Caco-2 (cell line): Measurements from ENCODE around the gene TRAF2. TPM values are rescaled to one million over a fixed set of nuclear protein-coding genes. Genes with fewer than 3 reads are reported as not detected.
"Not testable (repeated sequence)": the region's sequence is repeated elsewhere in the genome, so short reads cannot be mapped to it uniquely, and the experiment has no call there.

Experiments
- BruUV-seq: library from RNA; stranded (reverse); fragments of 400-500 nt; replicated peaks from 2 replicates; lab custom pipeline; 2021; lab: Mats Ljungman, UMichigan
- CTCF ChIA-PET: fragments of 300-600 bp; sonication (Branson Sonifier 250); formaldehyde crosslinking; loops from one replicate; lab custom pipeline; 2022; ENCODE audit warnings: antibody characterized with exemption; lab: Charles Lee
- POLR2A ChIA-PET: fragments of 300-600 bp; sonication (Branson Sonifier 250); formaldehyde crosslinking; loops from one replicate; lab custom pipeline; 2022; ENCODE audit warnings: antibody characterized with exemption; lab: Charles Lee
- DNase-seq, 2 experiments: peaks; one replicate each; pipeline versions ENCODE4 v3.0.0 to v3.0.0-alpha.2; 2020 to 2022
- H3K27me3 ChIP-seq: replicated peaks from 2 replicates; pipeline ENCODE4 v1.6.0; 2011; ENCODE audit warnings: low read length; ENCODE audit not compliant: control insufficient read depth, insufficient read depth
- H3K36me3 ChIP-seq: 2 replicates; pipeline ENCODE4 v1.5.1; 2011; ENCODE audit warnings: low read length; ENCODE audit not compliant: control insufficient read depth, insufficient read depth
- H3K4me1 ChIP-seq: fragments of 250-450 bp; sonication (Bioruptor Pico); 2 replicates; pipeline ENCODE4 v1.5.1; 2020; ENCODE audit warnings: mild to moderate bottlenecking
- H3K4me3 ChIP-seq: 2 replicates; pipeline ENCODE4 v1.5.1; 2011; ENCODE audit warnings: low read depth, mild to moderate bottlenecking, control low read depth, low read length
- H3K9me3 ChIP-seq: fragments of 250-450 bp; sonication (Bioruptor Pico); 2 replicates; pipeline ENCODE4 v1.5.1; 2020; ENCODE audit warnings: mild to moderate bottlenecking, moderate library complexity
- H3K27ac Mint-ChIP-seq: one replicate; pipeline ENCODE4 v1.8.0; 2022; ENCODE audit warnings: mixed read lengths; ENCODE audit not compliant: unreplicated experiment
- H3K27me3 Mint-ChIP-seq: one replicate; pipeline ENCODE4 v1.8.0; 2022; ENCODE audit warnings: mixed read lengths; ENCODE audit not compliant: insufficient read depth, unreplicated experiment
- H3K36me3 Mint-ChIP-seq: one replicate; pipeline ENCODE4 v1.8.0; 2022; ENCODE audit warnings: mild to moderate bottlenecking, mixed read lengths; ENCODE audit not compliant: insufficient read depth, unreplicated experiment
- H3K4me1 Mint-ChIP-seq: one replicate; pipeline ENCODE4 v1.8.0; 2022; ENCODE audit warnings: low read depth, mixed read lengths; ENCODE audit not compliant: unreplicated experiment
- H3K4me3 Mint-ChIP-seq: one replicate; pipeline ENCODE4 v1.8.0; 2022; ENCODE audit warnings: mild to moderate bottlenecking, moderate library complexity, mixed read lengths; ENCODE audit not compliant: unreplicated experiment
- H3K9me3 Mint-ChIP-seq: one replicate; pipeline ENCODE4 v1.8.0; 2022; ENCODE audit warnings: mixed read lengths; ENCODE audit not compliant: unreplicated experiment
- intact Hi-C: fragments of 100-400 bp; cut with micrococcal nuclease; formaldehyde crosslinking; loops from one replicate; pipeline ENCODE4 v1.10.0; 2022; ENCODE audit not compliant: unreplicated experiment
- total RNA-seq: library from RNA; stranded (reverse); gene quantifications from 2 replicates; pipeline ENCODE4 v1.2.3, GENCODE V29; 2022
- TF ChIP-seq, protein P1 (sequence below), 2 experiments: fragments of 200-600 bp in 1 of 2; IDR thresholded peaks; 1 replicate in 1 of 2; 2 replicates in 1 of 2; pipeline versions ENCODE4 v1.5.1 to v1.8.0; 2011 to 2022; ENCODE audit warnings: antibody characterized with exemption in 1 of 2, control low read depth in 1 of 2, inconsistent platforms in 1 of 2, low read depth in 1 of 2, low read length in 1 of 2, mild to moderate bottlenecking in 1 of 2, moderate library complexity in 1 of 2; ENCODE audit not compliant: insufficient read depth in 1 of 2, severe bottlenecking in 1 of 2, unreplicated experiment in 1 of 2

Gene TRAF2
- total RNA-seq, 1 experiment from 2014 or later: 41.7 TPM

DNA sequence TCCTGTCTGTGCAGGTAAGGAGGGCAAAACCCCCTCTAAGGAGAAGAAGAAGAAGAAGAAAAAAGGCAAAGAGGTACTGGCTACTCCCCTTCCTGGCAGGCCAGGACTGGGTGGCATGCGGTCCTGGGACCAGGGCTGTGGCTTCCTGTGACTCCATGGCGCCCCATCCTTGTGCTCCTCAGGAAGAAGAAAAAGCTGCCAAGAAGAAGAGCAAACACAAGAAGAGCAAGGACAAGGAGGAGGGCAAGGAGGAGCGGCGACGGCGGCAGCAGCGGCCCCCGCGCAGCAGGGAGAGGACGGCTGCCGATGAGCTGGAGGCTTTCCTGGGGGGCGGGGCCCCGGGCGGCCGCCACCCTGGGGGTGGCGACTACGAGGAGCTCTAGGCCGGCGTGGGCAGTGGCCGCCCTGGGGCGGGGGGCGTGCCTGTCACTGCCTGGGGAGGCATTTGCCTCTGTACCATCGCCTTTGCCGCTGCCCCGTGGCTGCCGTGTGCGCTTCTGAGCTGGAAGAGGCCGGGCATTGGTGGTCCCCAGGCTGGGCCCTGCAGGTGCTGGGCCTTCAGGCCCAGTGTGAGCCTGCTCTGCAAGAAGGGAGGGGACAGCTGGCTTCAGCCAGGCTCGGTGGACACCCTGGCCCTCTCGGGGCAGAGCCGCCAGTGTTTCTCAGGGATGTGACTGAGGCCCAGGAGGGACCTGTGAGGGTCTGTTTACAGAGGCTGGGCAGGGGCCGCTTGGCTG, 46.0 kb upstream of the TRAF2 start:
- TF ChIP-seq, protein P1, sequence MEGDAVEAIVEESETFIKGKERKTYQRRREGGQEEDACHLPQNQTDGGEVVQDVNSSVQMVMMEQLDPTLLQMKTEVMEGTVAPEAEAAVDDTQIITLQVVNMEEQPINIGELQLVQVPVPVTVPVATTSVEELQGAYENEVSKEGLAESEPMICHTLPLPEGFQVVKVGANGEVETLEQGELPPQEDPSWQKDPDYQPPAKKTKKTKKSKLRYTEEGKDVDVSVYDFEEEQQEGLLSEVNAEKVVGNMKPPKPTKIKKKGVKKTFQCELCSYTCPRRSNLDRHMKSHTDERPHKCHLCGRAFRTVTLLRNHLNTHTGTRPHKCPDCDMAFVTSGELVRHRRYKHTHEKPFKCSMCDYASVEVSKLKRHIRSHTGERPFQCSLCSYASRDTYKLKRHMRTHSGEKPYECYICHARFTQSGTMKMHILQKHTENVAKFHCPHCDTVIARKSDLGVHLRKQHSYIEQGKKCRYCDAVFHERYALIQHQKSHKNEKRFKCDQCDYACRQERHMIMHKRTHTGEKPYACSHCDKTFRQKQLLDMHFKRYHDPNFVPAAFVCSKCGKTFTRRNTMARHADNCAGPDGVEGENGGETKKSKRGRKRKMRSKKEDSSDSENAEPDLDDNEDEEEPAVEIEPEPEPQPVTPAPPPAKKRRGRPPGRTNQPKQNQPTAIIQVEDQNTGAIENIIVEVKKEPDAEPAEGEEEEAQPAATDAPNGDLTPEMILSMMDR (IDR thresholded peaks at IDR 0.05; ENCODE audit: insufficient read depth in 1 of 2, low read depth in 1 of 2, low read length in 1 of 2, severe bottlenecking in 1 of 2, unreplicated experiment in 1 of 2): no peak
- ChIA-PET CTCF (interaction anchor here (0.6 to 1.6 kb wide), 5 partner anchors 11 to 336 kb away, joined by 3 to 7 read pairs (median 5); partner anchors contain the start of gene TMEM141), POLR2A (interaction anchor here (0.6 to 0.9 kb wide), 2 partner anchors 40 to 50 kb away, joined by 4 to 5 read pairs; no protein-coding TSS in a partner anchor)
- BruUV-seq: TSS peak; percentile 83
- peak overlapping the region; percentile 7 for H3K4me3 Mint-ChIP-seq
- Histone ChIP-seq H3K4me3 (no peak overlapping the region), H3K36me3 (no peaks in the 10 kb centered on the region; the same call in 1 of the 2 replicates), H3K4me1 (peaks cover 25% of the 10 kb centered on the region), H3K9me3 (no peaks in the 10 kb centered on the region), H3K27me3 (no peaks in the 10 kb centered on the region)
- H3K4me1 Mint-ChIP-seq: peaks cover 8% of the 10 kb centered on the region
- H3K9me3 Mint-ChIP-seq: no peaks in the 10 kb centered on the region
- H3K27ac Mint-ChIP-seq: peak overlapping the region; percentile 42
- peaks cover 78% of the 10 kb centered on the region for H3K36me3 Mint-ChIP-seq
- no peaks in the 10 kb centered on the region for H3K27me3 Mint-ChIP-seq
- intact Hi-C loops: loop anchor here (10.0 kb wide), 1 partner anchor 104 kb away; the partner anchor contains the start of genes C8G and FBXW5
- no peak for DNase-seq

GRCh38 chr9:136840877-136841645, 45.3 kb upstream of the TRAF2 start:
- Histone ChIP-seq H3K4me1 (peaks cover 25% of the 10 kb centered on the region), H3K4me3 (no peak overlapping the region), H3K9me3 (no peaks in the 10 kb centered on the region), H3K27me3 (no peaks in the 10 kb centered on the region), H3K36me3 (no peaks in the 10 kb centered on the region; the same call in 1 of the 2 replicates)
- intact Hi-C loops: loop anchor here (10.0 kb wide), 1 partner anchor 104 kb away; the partner anchor contains the start of genes C8G and FBXW5
- DNase-seq: peak in 1 of 2 experiments; percentile 49
- ChIA-PET CTCF (interaction anchor here (0.6 to 1.6 kb wide), 3 partner anchors 12 to 335 kb away, joined by 5 to 7 read pairs (median 5); no protein-coding TSS in a partner anchor), POLR2A (interaction anchor here (0.6 to 0.9 kb wide), 2 partner anchors 41 to 51 kb away, joined by 4 to 5 read pairs; no protein-coding TSS in a partner anchor)
- Mint-ChIP-seq H3K4me1 (peaks cover 8% of the 10 kb centered on the region), H3K4me3 (no peak overlapping the region), H3K27me3 (no peaks in the 10 kb centered on the region), H3K9me3 (no peaks in the 10 kb centered on the region), H3K27ac (peak overlapping the region; percentile 42), H3K36me3 (peaks cover 74% of the 10 kb centered on the region)
- no TSS peak for BruUV-seq
- TF ChIP-seq, protein P1 (IDR thresholded peaks at IDR 0.05; ENCODE audit: insufficient read depth in 1 of 2, low read depth in 1 of 2, low read length in 1 of 2, severe bottlenecking in 1 of 2, unreplicated experiment in 1 of 2): no peak

DNA sequence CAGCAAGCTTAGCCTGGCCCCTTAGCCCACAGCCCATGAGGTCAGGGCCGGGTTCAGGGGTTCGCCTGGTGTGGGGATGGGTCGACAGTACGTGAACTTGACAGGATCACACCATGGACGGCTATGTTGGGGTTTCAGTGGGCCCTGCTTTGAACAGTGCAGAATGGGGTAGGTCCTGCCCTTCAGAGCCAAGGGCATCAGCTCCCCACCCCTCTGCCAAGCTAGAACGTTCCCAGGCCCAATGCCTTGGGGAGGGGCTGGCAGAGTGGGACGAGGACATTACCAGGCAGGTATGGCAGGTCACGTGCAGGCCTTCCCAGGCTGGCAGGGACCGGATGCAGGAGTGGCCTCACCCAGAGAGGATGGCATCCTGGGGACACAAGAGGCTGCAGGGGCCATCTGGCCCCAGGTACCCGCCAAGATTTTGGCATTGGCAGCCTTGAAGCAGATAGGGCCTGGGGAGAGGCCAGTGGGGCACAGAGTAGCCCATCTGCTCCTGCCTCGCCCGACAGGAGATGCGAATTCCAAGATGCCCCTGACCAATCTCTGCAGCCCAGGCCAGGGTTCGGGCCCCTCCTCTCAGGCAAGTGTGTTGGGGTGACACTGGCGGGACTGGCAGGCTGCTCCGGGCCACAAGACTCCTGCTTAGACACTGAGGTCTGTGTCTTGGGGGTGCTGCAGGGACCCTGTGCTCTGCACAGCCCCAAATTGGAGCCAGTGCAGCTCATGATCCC, 44.5 kb upstream of the TRAF2 start:
- peaks cover 25% of the 10 kb centered on the region for H3K4me1 ChIP-seq
- BruUV-seq, H3K9me3 ChIP-seq, DNase-seq, H3K9me3 Mint-ChIP-seq, H3K4me3 ChIP-seq, H3K27me3 Mint-ChIP-seq, H3K36me3 ChIP-seq, H3K4me1 Mint-ChIP-seq, H3K27me3 ChIP-seq: not testable (repeated sequence)
- POLR2A ChIA-PET: interaction anchor here (0.6 kb wide), 1 partner anchor 129 kb away, joined by 16 read pairs; the partner anchor contains the start of gene DIPK1B
- H3K27ac Mint-ChIP-seq: peak overlapping the region; percentile 42
- peaks cover 75% of the 10 kb centered on the region for H3K36me3 Mint-ChIP-seq
- CTCF ChIA-PET: interaction anchor here (0.6 to 1.6 kb wide), 15 partner anchors 13 to 229 kb away, joined by 3 to 15 read pairs (median 4); partner anchors contain the start of genes RABL6 and SAPCD2
- intact Hi-C loops: loop anchor here (2.0 to 10.0 kb wide), 3 partner anchors 55 to 193 kb away; partner anchors contain the start of genes C8G and FBXW5
- H3K4me3 Mint-ChIP-seq: peak overlapping the region; percentile 65
